Measurements from ENCODE around the gene GPR45.

Gene GPR45

GRCh38 chr2:105235388-105236059, 6.0 kb upstream of the GPR45 start:
- TF ChIP-seq, protein P1, sequence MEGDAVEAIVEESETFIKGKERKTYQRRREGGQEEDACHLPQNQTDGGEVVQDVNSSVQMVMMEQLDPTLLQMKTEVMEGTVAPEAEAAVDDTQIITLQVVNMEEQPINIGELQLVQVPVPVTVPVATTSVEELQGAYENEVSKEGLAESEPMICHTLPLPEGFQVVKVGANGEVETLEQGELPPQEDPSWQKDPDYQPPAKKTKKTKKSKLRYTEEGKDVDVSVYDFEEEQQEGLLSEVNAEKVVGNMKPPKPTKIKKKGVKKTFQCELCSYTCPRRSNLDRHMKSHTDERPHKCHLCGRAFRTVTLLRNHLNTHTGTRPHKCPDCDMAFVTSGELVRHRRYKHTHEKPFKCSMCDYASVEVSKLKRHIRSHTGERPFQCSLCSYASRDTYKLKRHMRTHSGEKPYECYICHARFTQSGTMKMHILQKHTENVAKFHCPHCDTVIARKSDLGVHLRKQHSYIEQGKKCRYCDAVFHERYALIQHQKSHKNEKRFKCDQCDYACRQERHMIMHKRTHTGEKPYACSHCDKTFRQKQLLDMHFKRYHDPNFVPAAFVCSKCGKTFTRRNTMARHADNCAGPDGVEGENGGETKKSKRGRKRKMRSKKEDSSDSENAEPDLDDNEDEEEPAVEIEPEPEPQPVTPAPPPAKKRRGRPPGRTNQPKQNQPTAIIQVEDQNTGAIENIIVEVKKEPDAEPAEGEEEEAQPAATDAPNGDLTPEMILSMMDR (IDR thresholded peaks at IDR 0.05): peak; percentile 70

- TF ChIP-seq, protein P1 (IDR thresholded peaks at IDR 0.05): no peak
Measured at GRCh38 chr2:105236060-105236424, 5.5 kb upstream of the GPR45 start.

DNA sequence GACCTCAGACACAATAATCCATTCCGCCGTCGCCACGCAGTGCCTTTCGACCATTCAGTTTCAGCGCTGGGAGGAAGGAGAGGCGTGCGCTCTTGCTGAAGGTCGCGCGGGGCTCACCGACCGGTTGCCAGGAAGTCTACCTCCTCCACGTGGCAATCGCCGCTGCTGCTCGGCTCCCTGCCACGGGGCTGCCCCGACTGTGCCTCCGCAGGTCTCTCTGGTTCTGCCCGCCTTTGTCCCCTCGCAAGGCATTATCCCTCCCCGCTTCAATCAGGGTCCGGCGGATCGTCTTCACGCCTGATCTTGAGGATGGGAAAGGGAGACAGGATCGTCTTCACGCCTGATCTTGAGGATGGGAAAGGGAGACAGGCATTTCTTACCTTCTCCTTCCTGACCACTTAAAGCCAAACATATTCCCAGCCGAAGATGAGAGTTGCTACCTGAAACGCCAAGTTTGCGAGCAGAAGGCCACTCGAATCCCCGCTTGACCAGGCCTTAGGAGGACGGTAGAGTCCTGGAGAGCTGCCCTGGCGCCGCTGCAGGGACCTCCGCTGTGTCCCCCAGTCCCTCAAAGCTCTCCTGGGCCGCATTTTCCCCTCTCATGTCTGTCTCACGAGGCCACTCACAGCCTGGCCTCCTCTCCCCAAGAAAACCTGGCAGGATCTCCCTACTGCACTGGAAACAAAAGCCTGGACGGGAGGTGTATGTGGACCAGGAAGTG, 4.3 kb upstream of the GPR45 start:
- TF ChIP-seq, protein P1 (IDR thresholded peaks at IDR 0.05): no peak

DNA sequence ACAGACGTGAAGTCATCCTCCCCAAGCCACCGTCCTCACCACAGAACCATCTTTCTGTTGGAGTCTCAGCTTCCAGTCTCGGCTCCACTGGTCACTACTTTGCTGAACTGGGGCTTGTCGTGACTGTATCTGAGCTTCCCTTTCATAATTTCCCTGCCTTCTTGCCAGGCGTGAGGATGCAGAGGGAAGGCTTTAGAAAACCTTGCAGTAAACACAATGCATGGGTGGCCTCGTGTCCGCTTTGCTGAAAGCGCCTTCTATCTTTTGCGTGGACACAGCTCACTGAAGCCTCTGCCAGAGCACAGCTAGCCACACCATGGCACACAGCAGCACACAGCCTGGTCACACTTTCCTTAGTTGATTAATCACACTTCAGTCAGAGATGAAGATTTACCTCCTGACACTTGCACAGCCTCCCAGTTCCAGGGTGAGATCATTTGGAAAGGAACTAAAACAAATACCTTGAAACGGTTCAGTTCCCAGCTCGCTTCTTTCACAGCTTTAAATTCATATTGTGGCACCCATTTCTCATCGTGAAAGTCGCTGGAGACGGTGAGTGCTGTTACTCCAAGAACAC, 2.8 kb upstream of the GPR45 start:
- TF ChIP-seq, protein P1 (IDR thresholded peaks at IDR 0.05): no peak

- TF ChIP-seq, protein P1 (IDR thresholded peaks at IDR 0.05): no peak
Measured at GRCh38 chr2:105239924-105240323, 1.6 kb upstream of the GPR45 start.

- TF ChIP-seq, protein P1 (IDR thresholded peaks at IDR 0.05): no peak
Measured at GRCh38 chr2:105242286-105242993, 897 bp downstream of the GPR45 start.

GRCh38 chr2:105243961-105244360, 2.4 kb downstream of the GPR45 start:
- TF ChIP-seq, protein P1 (IDR thresholded peaks at IDR 0.05): no peak
